Smooth muscle cell of the umbilical artery (primary cell): ENCODE data around the gene CHERP. TPM values are rescaled to one million over a fixed set of nuclear protein-coding genes. Genes with fewer than 3 reads are reported as not detected.

Experiments used
- total RNA-seq: library from RNA; depleted of rRNA; stranded (reverse); fragments of >200 nt; gene quantifications from 2 replicates; pipeline ENCODE4 v1.2.3, GENCODE V29; 2014

The CHERP gene, protein sequence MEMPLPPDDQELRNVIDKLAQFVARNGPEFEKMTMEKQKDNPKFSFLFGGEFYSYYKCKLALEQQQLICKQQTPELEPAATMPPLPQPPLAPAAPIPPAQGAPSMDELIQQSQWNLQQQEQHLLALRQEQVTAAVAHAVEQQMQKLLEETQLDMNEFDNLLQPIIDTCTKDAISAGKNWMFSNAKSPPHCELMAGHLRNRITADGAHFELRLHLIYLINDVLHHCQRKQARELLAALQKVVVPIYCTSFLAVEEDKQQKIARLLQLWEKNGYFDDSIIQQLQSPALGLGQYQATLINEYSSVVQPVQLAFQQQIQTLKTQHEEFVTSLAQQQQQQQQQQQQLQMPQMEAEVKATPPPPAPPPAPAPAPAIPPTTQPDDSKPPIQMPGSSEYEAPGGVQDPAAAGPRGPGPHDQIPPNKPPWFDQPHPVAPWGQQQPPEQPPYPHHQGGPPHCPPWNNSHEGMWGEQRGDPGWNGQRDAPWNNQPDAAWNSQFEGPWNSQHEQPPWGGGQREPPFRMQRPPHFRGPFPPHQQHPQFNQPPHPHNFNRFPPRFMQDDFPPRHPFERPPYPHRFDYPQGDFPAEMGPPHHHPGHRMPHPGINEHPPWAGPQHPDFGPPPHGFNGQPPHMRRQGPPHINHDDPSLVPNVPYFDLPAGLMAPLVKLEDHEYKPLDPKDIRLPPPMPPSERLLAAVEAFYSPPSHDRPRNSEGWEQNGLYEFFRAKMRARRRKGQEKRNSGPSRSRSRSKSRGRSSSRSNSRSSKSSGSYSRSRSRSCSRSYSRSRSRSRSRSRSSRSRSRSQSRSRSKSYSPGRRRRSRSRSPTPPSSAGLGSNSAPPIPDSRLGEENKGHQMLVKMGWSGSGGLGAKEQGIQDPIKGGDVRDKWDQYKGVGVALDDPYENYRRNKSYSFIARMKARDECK
- total RNA-seq, result 6.2 and 7.3 TPM in 2 replicates

DNA sequence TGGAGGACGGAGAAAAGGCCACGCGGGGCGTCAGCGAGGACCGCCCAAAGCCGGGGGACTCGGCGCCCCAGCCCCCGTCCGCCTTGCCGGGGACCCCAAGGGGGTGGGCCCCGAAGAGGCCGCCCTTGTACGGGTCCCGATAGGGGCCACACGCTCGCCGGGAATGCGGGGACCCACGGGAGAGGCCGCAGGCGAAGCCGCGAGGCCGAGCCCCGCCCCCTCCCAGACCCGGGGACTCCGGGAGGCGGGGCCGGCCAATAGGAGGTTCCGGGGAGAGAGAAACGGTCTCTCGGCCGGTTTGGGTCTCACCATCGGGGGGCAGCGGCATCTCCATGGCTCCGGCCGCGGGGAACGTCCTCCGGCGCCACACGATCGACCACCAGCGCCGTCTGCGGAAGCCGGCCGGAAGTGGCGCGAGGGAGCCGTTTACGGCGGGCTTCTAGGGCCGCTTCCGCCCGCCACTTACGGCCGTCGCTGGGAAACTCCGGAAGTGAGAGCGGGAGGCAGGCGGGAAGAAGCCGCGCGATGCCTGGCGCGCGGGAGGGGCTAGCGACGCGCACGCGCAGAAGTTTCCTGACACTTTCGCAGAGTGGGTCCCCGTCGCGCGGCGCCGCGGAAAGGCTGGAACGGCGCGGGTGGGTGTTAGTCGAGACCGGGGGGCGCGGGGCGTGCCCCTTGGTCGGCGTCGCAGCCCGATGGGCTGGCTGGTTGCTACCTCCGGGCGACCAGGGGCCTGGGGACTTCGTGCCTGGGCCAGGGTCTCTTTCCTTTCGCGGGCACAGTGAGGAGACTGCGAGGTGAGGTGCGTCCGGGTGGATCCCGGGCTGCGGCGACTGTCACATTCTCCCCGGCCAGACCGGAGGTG is at the start of gene CHERP:
TSS of gene CHERP (minus strand) at position 393 of the 865 bp plus-strand sequence. CDS start at position 334, 59 bp downstream.

DNA sequence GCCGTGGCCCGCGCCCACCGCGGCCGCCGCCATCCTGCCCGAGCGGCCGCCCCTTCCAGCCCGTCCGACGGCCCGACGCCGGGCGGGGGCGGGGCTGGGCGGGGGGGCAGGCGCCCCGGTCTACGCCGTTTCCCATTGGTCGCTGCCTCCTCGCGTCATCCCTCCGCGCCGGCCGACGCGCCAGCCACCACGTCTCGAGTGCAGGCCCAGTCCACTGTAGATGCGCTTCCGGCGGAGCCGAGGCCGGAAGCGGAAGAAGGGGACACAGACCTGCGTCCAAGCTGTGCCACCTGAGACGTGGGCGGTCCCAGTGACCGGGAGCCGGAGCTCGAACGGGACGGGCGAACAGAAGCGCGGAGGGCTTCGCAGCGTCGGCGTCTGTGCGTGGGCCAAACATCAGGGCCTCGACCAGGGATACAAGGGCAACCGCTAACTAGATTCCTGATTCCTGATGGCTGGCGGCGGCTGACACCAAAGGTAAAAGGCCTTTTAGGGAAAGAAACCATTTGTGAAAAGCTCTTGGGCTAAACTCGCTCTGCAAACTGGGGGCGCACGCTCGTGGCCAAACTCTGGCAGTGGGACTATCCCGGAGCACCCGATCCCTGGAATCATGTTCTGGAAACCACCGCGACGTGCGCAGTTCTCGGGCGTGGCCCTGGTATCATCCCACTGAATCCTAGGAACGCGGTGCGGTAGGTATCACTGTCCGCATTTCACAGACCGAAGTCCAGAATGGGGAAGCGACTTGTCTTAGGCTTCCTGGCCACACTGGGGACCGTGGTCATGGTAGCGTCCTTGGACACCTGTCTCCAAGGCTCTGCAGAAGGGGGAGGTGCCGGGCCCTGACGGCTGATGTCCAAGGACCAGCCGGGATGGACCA is 30.3 kb upstream of the CHERP start, which contains the start of gene SLC35E1:
TSS of gene SLC35E1 (minus strand) at position 84 of the 880 bp plus-strand sequence. CDS start at position 33, 51 bp downstream.

GRCh38 chr19:16495982-16496612 is 46.1 kb downstream of the CHERP start, which contains the start of the genes C19orf44 and CALR3:
Gene C19orf44 (plus strand): TSS chr19:16496394. CDS start chr19:16500793, 4,399 bp downstream.
Gene CALR3 (minus strand): TSS chr19:16496167. CDS start chr19:16496129, 38 bp downstream.

Other genes starting within 250 kb of the CHERP start
- gene KLF2, start 217.6 kb downstream of the CHERP start, total RNA-seq, result 1.8 and 8.8 TPM in 2 replicates
- 14.6 and 15.8 TPM in 2 replicates for gene EPS15L1, start 70.5 kb downstream of the CHERP start, total RNA-seq
- gene CALR3, start 46.3 kb downstream of the CHERP start, total RNA-seq, result 0.09 TPM in 1 of 2 replicates, not detected in the other
- gene C19orf44, start 46.0 kb downstream of the CHERP start, total RNA-seq, result 5.3 and 6.1 TPM in 2 replicates
- 60.0 and 66.2 TPM in 2 replicates for gene SLC35E1, start 30.0 kb upstream of the CHERP start, total RNA-seq
- gene MED26, start 85.8 kb upstream of the CHERP start, total RNA-seq, result 2.4 and 5.7 TPM in 2 replicates
- 54.9 and 90.6 TPM in 2 replicates for gene SMIM7, start 117.7 kb upstream of the CHERP start, total RNA-seq
- 1.0 and 2.1 TPM in 2 replicates for gene TMEM38A, start 118.7 kb upstream of the CHERP start, total RNA-seq
- gene NWD1, start 177.4 kb upstream of the CHERP start, total RNA-seq, result not detected in 2 replicates